Measurements from ENCODE around the gene PIN1. TPM values are rescaled to one million over a fixed set of nuclear protein-coding genes. Genes with fewer than 3 reads are reported as not detected.
"Not testable (repeated sequence)": the region's sequence is repeated elsewhere in the genome, so short reads cannot be mapped to it uniquely, and the experiment has no call there.

The PIN1 gene
- total and polyA plus RNA-seq, 8 donors: 15.1 to 92.8 (median 24.1) TPM

DNA sequence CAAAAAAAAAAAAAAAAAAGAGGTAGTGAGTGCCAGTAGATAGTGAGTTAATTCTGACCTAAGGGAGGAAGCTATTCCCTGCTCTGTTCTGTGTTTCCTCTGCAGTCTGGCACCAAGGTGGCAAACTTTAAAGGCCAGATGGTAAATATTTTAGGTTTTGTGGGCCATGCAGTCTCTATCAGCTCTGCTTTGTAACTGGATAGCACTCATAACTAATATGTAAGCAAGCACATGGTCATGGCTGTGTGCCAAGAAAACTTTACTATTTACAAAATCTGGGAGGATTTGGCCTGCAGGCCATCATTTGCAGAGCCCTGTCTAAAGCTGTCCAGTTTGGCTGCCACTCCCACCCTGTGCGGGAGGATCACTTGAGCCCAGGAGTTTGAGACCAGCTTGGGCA lies 4.3 kb downstream of the PIN1 start:
- Histone ChIP-seq H3K9me3 (no peaks in the 10 kb centered on the region), H3K4me3 (no peak overlapping the region), H3K27me3 (no peaks in the 10 kb centered on the region), H3K36me3 (peaks cover 0 to 20% (median 7%) of the 10 kb centered on the region in 3 donors), H3K27ac (no peak overlapping the region), H3K4me1 (peaks cover 0 to 7% (median 0%) of the 10 kb centered on the region in 3 donors)
- no peak for ATAC-seq
- DNase-seq: no peak
- intact Hi-C loops (cut with DNase I): no loop called here
- WGBS, 2 donors: 58 to 67% methylated on average over 1 of the region's 1 CpG
- no peak for FAIRE-seq
- TF ChIP-seq CTCF (IDR thresholded peaks at IDR 0.05): no peak

- WGBS, 2 donors: 87 to 90% methylated on average over 9 of the region's 9 CpGs
- H3K36me3 ChIP-seq: peaks cover 0 to 20% (median 7%) of the 10 kb centered on the region in 3 donors
- no peak overlapping the region for H3K4me3 ChIP-seq
- H3K4me1 ChIP-seq: no peaks in the 10 kb centered on the region
- no peak overlapping the region for H3K27ac ChIP-seq
- H3K27me3 ChIP-seq: no peaks in the 10 kb centered on the region
- no peak for ATAC-seq
- no peak for FAIRE-seq
- intact Hi-C loops (cut with DNase I): no loop called here
- H3K9me3 ChIP-seq: no peaks in the 10 kb centered on the region
- TF ChIP-seq CTCF (IDR thresholded peaks at IDR 0.05): no peak
- DNase-seq: peak in 1 of 6 donors; percentile 71
Measured at GRCh38 chr19:9842834-9843625, 7.9 kb downstream of the PIN1 start.

- H3K27me3 ChIP-seq; intact Hi-C loops (cut with DNase I); ATAC-seq; DNase-seq; H3K4me3 ChIP-seq; H3K9me3 ChIP-seq; H3K4me1 ChIP-seq; H3K27ac ChIP-seq; FAIRE-seq: not testable (repeated sequence)
- WGBS, 2 donors: 93 to 99% methylated on average over 12 of the region's 12 CpGs
- H3K36me3 ChIP-seq: peaks cover 0 to 16% (median 7%) of the 10 kb centered on the region in 3 donors
Measured at GRCh38 chr19:9843626-9844273, 8.6 kb downstream of the PIN1 start.

GRCh38 chr19:9847087-9847671 lies 12.1 kb downstream of the PIN1 start:
- H3K4me1 ChIP-seq: no peaks in the 10 kb centered on the region
- intact Hi-C loops (cut with DNase I): no loop called here
- DNase-seq: peak in 1 of 6 donors; percentile 72
- FAIRE-seq: no peak
- TF ChIP-seq CTCF (IDR thresholded peaks at IDR 0.05): no peak
- H3K36me3 ChIP-seq: peaks cover 0 to 4% (median 0%) of the 10 kb centered on the region in 3 donors
- no peaks in the 10 kb centered on the region for H3K27me3 ChIP-seq
- no peaks in the 10 kb centered on the region for H3K9me3 ChIP-seq
- 69 to 76% methylated on average over 13 of the region's 13 CpGs for WGBS, 2 donors
- no peak overlapping the region for H3K4me3 ChIP-seq
- H3K27ac ChIP-seq: no peak overlapping the region
- peak in 3 of 4 donors; percentile 54 to 62 (median 56) for ATAC-seq

DNA sequence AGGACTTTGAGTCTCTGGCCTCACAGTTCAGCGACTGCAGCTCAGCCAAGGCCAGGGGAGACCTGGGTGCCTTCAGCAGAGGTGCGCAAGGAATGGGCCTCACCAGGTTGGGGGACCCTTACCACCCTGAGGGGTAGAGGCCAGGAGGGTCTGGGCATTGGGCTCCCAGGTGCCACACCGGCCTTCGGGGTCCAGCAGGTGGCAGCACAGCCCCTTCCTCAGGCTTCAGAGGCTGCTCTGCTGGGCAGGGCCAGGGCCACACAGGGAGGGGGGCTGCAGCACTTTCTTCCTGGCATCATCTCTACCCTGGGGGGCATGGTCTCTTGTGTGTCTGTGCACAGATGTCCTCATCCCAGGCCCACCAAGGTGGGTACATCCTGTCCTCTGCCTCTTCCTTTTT lies 12.9 kb downstream of the PIN1 start:
- ATAC-seq (peak in 3 of 4 donors; percentile 56 to 63 (median 57)), FAIRE-seq (no peak), DNase-seq (no peak)
- H3K36me3 ChIP-seq: no peaks in the 10 kb centered on the region
- H3K4me3 ChIP-seq: no peak overlapping the region
- intact Hi-C loops (cut with DNase I): no loop called here
- H3K27ac ChIP-seq: no peak overlapping the region
- no peaks in the 10 kb centered on the region for H3K27me3 ChIP-seq
- 76 to 79% methylated on average over 4 of the region's 4 CpGs for WGBS, 2 donors
- no peaks in the 10 kb centered on the region for H3K4me1 ChIP-seq
- TF ChIP-seq CTCF (IDR thresholded peaks at IDR 0.05): no peak
- H3K9me3 ChIP-seq: no peaks in the 10 kb centered on the region
